NCI-H1048 (cell line): ENCODE data around the gene ARHGDIA.

Experiments used
- DNase-seq: peaks from one replicate; lab custom pipeline; 2025; lab: John Stamatoyannopoulos, UW

ARHGDIA gene

DNA sequence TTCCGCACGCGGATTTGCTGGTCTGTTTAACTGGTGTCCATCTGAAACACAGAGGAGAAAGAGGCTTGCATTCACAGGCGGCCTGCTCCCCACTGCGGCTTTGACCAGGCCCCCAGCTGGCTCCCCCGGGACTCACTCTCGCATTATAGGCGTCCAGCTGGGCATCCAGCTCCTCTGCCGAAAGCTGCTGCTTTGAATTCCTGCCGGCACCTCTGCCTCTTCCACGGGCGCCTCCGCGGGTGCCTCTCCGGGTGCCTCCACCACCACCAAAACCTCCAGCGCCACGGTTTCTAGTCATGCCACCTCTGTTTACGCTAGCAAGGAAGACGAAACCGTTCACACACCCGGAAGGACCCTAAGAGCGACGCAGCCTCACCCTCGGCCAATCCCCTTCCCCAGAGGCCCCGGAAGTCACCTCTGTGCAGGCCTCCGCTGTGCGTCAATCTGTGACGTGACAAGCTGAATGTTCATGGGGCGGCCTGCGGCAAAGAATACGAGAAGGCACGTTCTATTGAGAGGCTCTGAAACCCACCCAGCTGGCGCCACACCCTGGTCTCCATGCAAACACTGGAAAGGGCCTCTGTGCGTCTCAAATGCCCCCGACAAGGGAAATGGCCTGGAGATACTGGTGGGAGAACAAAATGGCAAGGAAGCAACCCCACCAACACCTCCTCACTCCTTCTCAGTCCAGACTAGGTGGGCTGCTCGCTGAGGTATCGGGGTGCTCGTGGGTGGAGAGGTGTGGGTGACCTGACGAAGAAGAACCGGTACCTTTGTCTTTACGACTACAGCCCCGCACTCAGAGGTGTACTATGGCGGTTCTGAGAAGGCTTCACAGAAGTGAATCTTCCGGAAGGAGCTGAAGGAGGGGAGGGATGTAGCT is 17.2 kb upstream of the ARHGDIA start:
- no peak for DNase-seq

DNA sequence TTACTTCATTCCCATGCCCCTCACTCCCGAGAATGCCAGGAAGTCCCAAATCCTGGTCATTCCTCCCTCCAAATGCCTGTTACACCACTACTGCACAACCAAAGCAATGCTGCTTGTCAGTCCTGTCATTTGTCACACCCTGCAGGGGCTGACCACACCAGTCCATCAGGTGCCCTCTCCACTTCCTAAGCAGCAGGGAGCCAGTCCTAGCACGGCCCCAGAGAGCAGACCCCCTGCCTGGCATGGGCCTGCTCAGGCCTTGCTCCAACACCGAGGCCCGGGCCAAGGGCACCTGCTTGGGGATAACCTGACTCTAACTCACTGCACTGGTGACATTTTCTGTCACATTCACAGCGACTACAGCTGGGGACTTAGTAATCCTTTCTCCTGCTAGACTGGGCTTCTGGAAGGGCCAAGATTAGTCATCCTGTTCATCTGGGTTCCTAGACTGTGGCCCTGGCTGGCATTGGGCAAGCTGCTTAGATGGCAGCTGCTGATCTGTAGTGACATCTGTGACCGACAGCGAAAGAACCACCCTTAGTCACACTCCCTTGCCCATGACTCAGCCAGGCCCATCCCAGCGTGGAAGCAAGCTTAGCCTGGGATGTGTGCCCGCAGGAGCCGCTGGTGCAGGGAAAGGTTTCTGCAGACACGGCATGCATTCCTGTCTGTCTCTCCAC is 14.9 kb upstream of the ARHGDIA start:
- no peak for DNase-seq

- DNase-seq = no peak
These were observed 14.3 kb upstream of the ARHGDIA start for GRCh38 chr17:81885454-81885853.

GRCh38 chr17:81884968-81885367 is 13.8 kb upstream of the ARHGDIA start:
- DNase-seq = no peak

DNA sequence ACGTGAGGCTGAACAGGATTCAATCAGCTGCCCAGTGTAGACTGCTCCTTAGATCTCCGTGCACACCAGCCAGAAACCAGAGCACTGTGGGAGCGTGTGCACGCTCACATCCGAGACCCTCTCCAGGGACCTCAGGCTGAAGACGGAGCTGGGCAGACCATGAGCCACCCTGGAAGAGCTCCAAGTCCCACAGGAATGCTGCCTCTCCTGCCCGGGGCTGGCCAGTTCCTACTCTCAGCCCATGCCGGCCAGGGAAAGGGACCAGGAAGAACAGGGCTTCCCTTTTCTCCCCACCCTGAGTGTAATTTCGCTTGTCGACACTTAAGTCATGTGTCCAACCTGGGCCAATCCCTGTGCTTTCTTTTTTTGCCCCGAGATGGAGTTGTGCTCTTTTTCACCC is 13.4 kb upstream of the ARHGDIA start:
- DNase-seq = no peak

DNA sequence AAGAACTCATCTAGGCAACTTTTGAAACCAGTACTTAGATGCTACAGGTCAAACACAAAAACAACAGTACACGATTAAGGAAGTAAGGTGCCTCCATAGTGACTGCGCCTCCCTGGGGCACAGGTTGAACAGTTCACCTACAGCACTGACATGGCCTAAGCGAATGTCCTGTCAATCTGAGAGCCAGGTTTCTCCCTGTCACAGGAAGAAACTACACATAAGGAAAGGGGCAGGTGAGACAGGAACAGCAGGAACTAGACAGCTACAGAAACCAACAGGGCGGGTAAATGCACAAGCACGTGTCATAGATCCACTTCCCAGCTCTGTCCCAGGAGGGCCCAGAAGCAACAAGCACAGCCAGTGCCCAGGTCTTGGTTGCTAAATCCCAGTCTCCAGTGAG is 8.0 kb upstream of the ARHGDIA start:
- DNase-seq = no peak

GRCh38 chr17:81878294-81878693 is 7.2 kb upstream of the ARHGDIA start:
- no peak for DNase-seq

- no peak for DNase-seq
These were observed 6.4 kb upstream of the ARHGDIA start for GRCh38 chr17:81877569-81877968.

DNA sequence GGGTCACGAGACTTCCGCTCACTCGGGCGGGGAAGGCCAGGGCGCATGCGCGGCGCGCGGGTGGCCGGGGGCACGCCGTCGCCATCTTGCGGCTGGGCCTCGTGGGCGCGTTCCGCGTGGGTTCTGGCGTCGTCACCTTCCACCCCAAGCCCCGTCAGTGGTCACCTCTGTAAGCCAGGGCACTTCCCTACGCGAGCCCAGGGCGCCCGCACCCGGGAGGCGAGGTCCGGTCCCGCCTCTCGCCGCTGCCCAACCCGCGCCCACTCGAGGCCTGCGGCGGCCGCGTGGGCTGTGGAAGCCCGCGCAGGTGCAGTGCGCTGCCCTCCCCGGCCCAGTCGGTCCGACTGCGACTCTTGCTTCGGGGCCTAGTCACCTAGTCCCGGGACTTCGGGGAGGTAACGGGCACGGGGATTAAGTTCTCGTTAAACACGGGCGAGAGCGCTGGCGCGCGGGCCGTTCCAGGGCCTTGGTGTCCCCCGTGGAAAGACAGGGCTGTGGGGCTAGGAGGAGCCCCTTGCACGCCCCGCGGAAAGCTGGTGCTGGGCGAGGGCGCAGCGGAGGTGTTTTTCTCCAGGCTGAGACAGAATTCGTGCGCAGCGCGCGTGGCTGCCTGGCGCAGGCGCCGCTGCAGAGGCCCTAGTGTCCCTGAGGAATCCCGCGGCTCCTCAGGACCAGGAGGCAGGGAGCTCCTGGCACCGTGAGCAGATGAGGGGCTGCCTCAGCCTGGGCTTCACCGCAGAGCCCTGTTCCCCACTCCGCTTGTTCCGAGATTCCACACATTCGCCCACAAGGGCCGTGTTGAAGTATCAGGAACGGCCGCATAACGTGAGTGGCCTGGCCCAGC is 472 bp upstream of the ARHGDIA start:
- DNase-seq = peak; percentile 58

DNA sequence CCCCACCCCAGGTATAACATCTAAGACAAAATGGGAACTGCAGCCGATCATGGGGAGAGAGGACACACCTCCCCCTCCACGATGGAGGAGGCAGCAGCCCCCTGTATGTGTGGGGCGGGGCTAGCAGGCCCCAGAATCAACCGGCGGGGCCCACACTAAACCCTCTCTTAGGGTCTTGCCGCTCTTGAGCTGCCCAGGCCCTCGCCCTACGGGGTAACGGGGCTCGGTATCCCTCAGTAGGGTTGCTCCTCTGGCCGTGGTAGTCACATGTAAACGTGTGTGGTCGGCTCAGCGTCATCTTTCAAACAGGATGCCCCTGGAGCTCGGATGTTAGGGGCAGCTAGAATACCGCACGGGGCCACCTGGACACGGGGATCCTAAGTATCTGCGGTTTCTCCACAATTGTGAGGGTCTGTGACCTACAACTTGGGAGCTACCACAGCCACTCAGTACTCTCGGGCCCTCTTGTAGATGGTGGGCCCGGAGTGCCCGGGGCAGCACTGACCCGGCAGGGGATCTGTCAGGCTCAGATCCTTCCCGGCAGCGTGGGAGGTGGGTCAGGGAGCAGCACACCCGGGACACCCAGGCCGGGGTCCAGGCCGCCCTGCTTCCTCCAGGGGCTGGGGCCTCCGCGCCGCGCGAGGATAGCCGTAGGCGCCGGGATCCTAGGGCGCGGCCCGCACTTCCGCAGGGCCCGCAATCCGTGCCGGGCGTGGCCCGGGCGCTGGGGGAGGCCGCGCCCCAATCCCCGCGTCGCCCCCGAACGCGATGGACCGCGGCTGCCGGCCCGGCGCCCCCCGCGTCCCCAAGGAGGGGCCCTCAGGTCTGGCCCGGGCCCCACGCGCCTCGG is 781 bp downstream of the ARHGDIA start:
- no peak for DNase-seq

DNA sequence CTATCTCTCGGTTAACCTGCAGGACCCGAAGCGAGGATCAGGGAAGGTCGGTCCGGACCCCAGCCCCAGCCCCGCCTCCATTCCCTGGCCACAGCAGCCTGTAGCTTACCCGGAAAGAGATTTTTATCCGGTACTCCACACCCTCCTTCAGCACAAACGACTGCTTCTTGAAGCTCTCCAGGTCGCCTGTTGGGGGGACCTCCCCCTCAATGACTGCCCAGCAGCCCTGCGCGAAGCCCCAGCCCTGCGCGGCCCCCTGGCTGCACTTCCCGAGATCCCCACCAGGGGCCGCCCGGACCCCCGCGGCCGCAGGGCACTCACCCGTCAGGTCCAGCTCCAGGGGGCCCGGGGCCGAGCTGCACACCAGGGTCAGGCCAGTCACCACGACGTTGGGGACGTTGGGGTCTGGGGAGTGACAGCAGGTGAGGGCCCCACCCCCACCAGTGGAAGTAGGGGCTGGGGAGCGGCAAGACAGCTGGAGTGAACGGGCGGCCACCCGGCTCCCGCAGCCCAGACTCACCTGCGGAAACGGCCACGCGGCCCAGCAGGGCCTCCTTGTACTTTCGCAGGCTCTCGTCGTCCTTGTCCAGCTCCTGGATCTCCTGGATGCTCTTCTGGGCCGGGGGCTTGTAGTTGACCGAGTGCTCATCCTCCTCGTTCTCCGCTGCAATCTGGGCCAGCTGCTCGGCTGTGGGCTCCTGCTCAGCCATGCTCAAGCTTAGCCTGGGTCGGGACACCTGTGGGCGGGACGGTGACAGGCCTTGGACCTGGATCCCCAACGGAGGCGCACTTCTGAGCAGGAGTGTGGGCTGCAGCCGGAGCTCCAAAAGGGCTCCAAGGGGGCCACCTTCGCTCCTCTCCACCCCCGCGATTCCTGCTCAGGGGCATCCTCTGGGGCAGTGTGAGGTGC is 1.7 kb downstream of the ARHGDIA start:
- no peak for DNase-seq

- no peak for DNase-seq
These were observed 2.4 kb downstream of the ARHGDIA start for GRCh38 chr17:81868674-81869220.

GRCh38 chr17:81867991-81868673 is 3.0 kb downstream of the ARHGDIA start:
- no peak for DNase-seq

DNA sequence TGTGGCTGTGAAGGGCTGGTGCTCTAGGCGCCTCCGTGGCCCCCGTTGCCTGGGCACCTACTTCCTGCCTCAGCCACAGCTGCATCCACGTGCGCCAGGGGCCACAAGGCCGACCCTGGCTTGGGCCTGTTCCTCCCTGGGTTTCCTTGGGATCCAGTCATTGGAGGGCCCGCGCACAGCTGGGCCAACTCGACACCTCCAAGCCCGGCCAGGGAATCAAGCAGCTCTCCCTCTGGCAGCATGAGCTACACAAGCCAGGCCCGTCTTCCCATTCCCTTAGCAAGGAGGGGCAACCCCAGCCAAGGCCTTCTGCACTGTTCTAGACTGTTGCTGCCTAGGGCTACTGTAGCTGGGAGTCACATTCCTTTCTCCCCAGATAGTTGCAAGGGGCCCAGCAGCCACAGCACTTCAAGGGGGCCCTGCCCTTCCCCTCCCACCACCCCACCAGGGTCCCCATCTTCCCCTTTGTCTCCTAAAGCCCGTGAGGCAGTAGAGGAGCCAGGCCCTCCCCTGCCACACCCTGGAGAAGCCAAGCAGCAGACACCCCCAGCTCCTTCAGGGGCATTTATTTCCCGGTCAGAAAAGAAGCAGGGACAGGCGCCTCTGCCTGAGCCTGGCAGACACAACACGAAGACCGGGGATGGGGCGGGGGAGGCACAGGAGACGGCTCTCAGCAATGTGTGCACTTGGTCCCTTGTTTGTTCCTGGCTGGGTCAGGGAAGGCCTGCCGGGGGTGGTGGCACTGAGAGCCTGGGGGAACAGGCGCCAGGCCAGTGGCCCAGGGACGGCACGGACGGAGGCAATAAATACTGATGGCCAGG is 3.8 kb downstream of the ARHGDIA start:
- DNase-seq = no peak

DNA sequence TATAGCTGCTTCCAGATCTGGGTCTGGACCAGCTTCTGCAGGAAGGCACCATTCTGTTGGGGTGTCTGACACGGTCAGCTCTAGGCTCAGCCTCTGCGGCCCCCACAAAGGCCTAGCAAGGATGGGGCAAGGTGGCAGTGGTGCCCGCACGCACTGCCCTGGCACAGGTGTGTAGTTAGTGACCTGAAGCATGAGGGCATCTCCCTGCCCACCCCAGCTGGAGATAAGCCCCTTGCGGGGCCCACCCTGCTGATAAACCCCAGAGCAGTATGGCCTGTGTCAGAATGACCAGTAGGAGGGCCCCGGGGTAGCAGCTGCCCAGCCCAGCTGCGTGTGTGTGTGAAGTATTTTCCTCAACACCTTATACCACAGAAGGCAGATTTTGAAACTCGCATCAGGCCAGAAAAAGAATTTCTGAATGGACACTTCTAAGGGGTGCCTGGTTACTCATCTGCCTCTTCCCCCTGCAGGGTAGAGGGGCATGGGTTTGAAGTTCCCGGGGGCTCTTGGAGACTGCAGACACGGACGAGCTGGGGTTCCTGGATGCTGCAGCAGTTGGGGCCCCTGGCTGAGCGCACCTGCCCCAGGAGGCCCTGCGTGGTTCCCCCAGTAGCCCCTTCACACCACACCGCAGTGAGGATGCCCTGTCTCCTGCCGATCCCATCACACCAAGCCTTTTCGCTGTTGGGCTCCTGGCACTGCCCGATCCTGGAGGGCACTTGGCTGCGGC is 4.5 kb downstream of the ARHGDIA start:
- no peak for DNase-seq

DNA sequence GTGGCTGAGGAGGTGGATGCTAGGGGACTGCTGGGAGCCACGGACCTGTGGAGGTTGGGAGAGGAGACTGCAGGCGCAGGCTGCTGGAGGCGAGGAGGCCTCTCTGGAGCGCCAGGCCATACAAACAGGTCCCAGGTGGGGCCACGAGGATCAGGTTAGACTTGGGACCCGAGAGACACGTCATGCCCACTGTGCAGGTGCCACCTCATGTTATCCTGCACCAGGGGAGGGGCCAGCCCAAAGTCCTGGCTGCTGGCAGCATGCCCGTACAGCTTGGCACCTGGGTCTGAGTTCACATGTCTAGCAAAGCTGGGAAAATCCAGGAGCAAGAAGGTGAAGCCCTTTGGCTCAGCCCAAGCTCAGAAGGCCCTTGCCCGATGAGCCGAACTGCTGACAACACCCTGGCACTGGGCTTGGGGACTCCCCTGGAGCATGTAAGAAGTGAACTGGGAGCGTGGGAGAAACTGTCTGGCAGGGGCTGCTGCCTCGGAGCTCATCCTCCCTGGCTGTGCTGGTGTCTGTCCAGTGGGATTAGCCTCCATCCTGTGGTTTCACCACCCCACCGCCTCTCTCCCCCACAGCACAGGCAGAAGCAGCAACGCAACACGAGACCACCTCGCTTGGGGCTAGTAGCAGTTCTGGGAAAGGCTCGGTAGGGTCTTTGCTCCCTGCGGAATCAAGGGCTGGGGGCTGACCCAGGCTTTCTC is 5.3 kb downstream of the ARHGDIA start:
- DNase-seq = no peak

GRCh38 chr17:81865358-81865732 is 5.8 kb downstream of the ARHGDIA start:
- DNase-seq = no peak
